Stomach (tissue), 4 donors: Measurements from ENCODE around the gene PRDM16.

Experiments used
- EP300 ChIP-seq: sonication (generic); formaldehyde crosslinking; IDR thresholded peaks from one replicate; pipeline ENCODE4 v1.6.1; 2017; ENCODE audit warnings: antibody characterized with exemption
- POLR2A ChIP-seq, 4 donors: fragments of 450-650 bp; IDR thresholded peaks; one replicate each; pipeline ENCODE4 v1.6.1; 2016; ENCODE audit warnings: antibody characterized with exemption in 4 of 4, control low read depth in 2 of 4, mild to moderate bottlenecking in 1 of 4, moderate library complexity in 1 of 4
- TF ChIP-seq, protein P1 (sequence below), 7 experiments: fragments of 450-650 bp in 4 of 7; fragments of 200-600 bp in 3 of 7; sonication (generic) in 3 of 7; IDR thresholded peaks; one replicate each; pipeline ENCODE4 v1.5.1; 2016 to 2019; ENCODE audit warnings: antibody characterized with exemption in 7 of 7, control low read depth in 2 of 7, mild to moderate bottlenecking in 1 of 7

- TF ChIP-seq, protein P1, sequence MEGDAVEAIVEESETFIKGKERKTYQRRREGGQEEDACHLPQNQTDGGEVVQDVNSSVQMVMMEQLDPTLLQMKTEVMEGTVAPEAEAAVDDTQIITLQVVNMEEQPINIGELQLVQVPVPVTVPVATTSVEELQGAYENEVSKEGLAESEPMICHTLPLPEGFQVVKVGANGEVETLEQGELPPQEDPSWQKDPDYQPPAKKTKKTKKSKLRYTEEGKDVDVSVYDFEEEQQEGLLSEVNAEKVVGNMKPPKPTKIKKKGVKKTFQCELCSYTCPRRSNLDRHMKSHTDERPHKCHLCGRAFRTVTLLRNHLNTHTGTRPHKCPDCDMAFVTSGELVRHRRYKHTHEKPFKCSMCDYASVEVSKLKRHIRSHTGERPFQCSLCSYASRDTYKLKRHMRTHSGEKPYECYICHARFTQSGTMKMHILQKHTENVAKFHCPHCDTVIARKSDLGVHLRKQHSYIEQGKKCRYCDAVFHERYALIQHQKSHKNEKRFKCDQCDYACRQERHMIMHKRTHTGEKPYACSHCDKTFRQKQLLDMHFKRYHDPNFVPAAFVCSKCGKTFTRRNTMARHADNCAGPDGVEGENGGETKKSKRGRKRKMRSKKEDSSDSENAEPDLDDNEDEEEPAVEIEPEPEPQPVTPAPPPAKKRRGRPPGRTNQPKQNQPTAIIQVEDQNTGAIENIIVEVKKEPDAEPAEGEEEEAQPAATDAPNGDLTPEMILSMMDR (IDR thresholded peaks at IDR 0.05), result no peak
- TF ChIP-seq POLR2A (IDR thresholded peaks at IDR 0.05) (no peak), EP300 (no peak)
Measured at GRCh38 chr1:3463891-3464648, 395.1 kb downstream of the PRDM16 start.
